Measurements from ENCODE around the gene ATP6V1G3. TPM values are rescaled to one million over a fixed set of nuclear protein-coding genes. Genes with fewer than 3 reads are reported as not detected.

Gene ATP6V1G3
- total RNA-seq, 1 donor from 2014 or later = not detected

DNA sequence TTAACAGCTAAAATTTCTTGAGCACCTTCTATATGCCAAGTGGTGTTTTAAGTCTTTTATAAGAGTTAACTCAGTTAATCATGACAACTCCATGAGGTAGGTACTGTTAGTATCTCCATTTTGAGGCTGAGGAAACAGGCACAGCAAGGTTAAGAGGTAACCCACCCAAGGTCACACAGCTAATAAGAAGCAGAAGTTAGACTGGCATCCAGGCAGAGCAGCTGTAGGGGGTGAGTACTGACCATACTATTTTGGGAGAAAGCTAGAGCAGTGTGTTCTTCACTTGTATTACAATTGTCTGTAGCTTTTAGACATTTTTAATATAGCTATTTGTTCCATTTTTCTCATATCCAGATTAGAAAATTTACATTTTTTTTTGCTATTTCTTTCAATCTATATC lies 4.8 kb downstream of the ATP6V1G3 start:
- TF ChIP-seq POLR2A (IDR thresholded peaks at IDR 0.05) = no peak
- TF ChIP-seq POLR2AphosphoS5 (IDR thresholded peaks at IDR 0.05; ENCODE audit: insufficient read depth in 1 of 2, low read depth in 1 of 2) = no peak
- TF ChIP-seq CTCF (IDR thresholded peaks at IDR 0.05) = no peak
- no peaks in the 10 kb centered on the region for H3K27me3 ChIP-seq
- intact Hi-C loops (cut with DNase I) = no loop called here
- no peaks in the 10 kb centered on the region for H3K36me3 ChIP-seq
- no peaks in the 10 kb centered on the region for H3K9me3 ChIP-seq
- no peak overlapping the region for H3K27ac ChIP-seq
- no peak overlapping the region for H3K4me3 ChIP-seq
- H3K4me1 ChIP-seq = no peaks in the 10 kb centered on the region
- DNase-seq (ENCODE audit: extremely low spot score in 2 of 2) = no peak

GRCh38 chr1:198534548-198535418 lies 5.7 kb downstream of the ATP6V1G3 start:
- no peaks in the 10 kb centered on the region for H3K4me1 ChIP-seq
- no peaks in the 10 kb centered on the region for H3K9me3 ChIP-seq
- H3K36me3 ChIP-seq = no peaks in the 10 kb centered on the region
- H3K27me3 ChIP-seq = no peaks in the 10 kb centered on the region
- intact Hi-C loops (cut with DNase I) = no loop called here
- H3K27ac ChIP-seq = no peak overlapping the region
- DNase-seq (ENCODE audit: extremely low spot score in 2 of 2) = no peak
- TF ChIP-seq POLR2AphosphoS5 (IDR thresholded peaks at IDR 0.05; ENCODE audit: insufficient read depth in 1 of 2, low read depth in 1 of 2) (no peak), CTCF (IDR thresholded peaks at IDR 0.05) (no peak), POLR2A (IDR thresholded peaks at IDR 0.05) (no peak)
- no peak overlapping the region for H3K4me3 ChIP-seq

DNA sequence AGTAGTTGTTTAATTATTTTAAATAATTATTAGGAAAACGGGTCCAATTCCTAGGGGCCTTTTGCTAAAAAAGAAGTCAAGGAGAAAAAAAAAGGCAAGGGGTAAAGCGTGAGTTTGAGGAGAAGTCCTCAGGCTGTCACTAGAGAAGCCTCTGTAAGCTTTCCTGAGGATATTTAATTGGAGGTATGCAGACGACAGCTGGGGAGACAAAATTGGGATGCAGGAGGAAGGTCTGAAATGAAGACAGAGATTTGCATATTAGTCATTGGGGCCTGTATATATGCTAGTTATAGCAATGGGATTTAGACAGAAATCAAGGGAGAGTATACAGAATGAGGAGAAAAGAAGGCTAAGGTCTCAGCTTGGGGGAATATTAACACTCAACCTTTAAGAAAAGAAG lies 8.6 kb downstream of the ATP6V1G3 start:
- no peak for TF ChIP-seq POLR2AphosphoS5 (IDR thresholded peaks at IDR 0.05; ENCODE audit: insufficient read depth in 1 of 2, low read depth in 1 of 2)
- TF ChIP-seq POLR2A (IDR thresholded peaks at IDR 0.05) = no peak
- TF ChIP-seq CTCF (IDR thresholded peaks at IDR 0.05) = no peak
- intact Hi-C loops (cut with DNase I) = no loop called here
- Histone ChIP-seq H3K27me3 (no peaks in the 10 kb centered on the region), H3K9me3 (no peaks in the 10 kb centered on the region), H3K27ac (no peak overlapping the region), H3K4me3 (no peak overlapping the region), H3K4me1 (no peaks in the 10 kb centered on the region), H3K36me3 (no peaks in the 10 kb centered on the region)
- DNase-seq (ENCODE audit: extremely low spot score in 2 of 2) = no peak

GRCh38 chr1:198530953-198531352 lies 9.5 kb downstream of the ATP6V1G3 start:
- Histone ChIP-seq H3K4me1 (no peaks in the 10 kb centered on the region), H3K4me3 (no peak overlapping the region), H3K27ac (no peak overlapping the region), H3K36me3 (no peaks in the 10 kb centered on the region), H3K27me3 (no peaks in the 10 kb centered on the region), H3K9me3 (no peaks in the 10 kb centered on the region)
- TF ChIP-seq POLR2A (IDR thresholded peaks at IDR 0.05) = no peak
- no peak for TF ChIP-seq POLR2AphosphoS5 (IDR thresholded peaks at IDR 0.05; ENCODE audit: insufficient read depth in 1 of 2, low read depth in 1 of 2)
- TF ChIP-seq CTCF (IDR thresholded peaks at IDR 0.05) = no peak
- intact Hi-C loops (cut with DNase I) = no loop called here
- DNase-seq (ENCODE audit: extremely low spot score in 2 of 2) = no peak

GRCh38 chr1:198529414-198529813 lies 11.1 kb downstream of the ATP6V1G3 start:
- TF ChIP-seq POLR2A (IDR thresholded peaks at IDR 0.05) (no peak), CTCF (IDR thresholded peaks at IDR 0.05) (no peak), POLR2AphosphoS5 (IDR thresholded peaks at IDR 0.05; ENCODE audit: insufficient read depth in 1 of 2, low read depth in 1 of 2) (no peak)
- H3K4me3 ChIP-seq = no peak overlapping the region
- no peaks in the 10 kb centered on the region for H3K9me3 ChIP-seq
- H3K27me3 ChIP-seq = no peaks in the 10 kb centered on the region
- H3K27ac ChIP-seq = no peak overlapping the region
- no peak for DNase-seq (ENCODE audit: extremely low spot score in 2 of 2)
- intact Hi-C loops (cut with DNase I) = no loop called here
- no peaks in the 10 kb centered on the region for H3K36me3 ChIP-seq
- H3K4me1 ChIP-seq = no peaks in the 10 kb centered on the region
